H4 (cell line): ENCODE data around the gene TNFAIP3. TPM values are rescaled to one million over a fixed set of nuclear protein-coding genes. Genes with fewer than 3 reads are reported as not detected.

Experiments
- DNase-seq: peaks from one replicate; pipeline ENCODE4 v3.0.0-alpha.2; 2015; ENCODE audit warnings: low spot score
- total RNA-seq: library from RNA; depleted of rRNA; stranded (reverse); fragments of >200 nt; shearing (Covaris generic); gene quantifications from 2 replicates; pipeline ENCODE4 v1.2.3, GENCODE V29; 2014; rRNA removed

The TNFAIP3 gene
- total RNA-seq, 1 experiment from 2014 or later: 0.45 TPM

- no peak for DNase-seq
Measured at GRCh38 chr6:137923866-137924653, 57.0 kb downstream of the TNFAIP3 start.

- DNase-seq: no peak
Measured at GRCh38 chr6:137925141-137925698, 58.2 kb downstream of the TNFAIP3 start.

DNA sequence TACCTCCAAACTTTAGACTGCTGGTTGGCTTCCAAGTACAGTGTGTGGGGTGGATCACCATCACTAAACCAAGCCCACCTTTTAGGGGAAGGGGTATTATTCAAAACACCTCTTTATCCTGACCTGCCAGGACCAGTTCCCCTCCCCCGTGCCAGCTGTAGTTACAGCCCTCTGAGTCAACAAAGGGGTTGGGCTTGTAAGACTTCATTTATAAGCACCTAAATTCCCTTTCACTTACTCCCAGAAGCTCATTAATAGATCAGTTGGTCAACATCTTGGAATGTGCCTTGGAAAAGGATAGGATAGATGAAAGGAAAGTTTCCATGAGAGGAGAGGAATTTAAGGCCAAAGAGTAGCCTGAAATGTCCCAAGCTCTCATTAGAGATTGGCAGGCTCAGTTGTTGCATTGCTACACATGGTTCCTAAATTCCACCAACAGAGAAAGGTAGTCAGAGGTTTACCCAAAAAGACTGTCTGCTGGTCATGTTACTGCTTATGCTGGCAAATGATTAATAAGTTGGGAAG lies 59.2 kb downstream of the TNFAIP3 start:
- peak; percentile 23 for DNase-seq

DNA sequence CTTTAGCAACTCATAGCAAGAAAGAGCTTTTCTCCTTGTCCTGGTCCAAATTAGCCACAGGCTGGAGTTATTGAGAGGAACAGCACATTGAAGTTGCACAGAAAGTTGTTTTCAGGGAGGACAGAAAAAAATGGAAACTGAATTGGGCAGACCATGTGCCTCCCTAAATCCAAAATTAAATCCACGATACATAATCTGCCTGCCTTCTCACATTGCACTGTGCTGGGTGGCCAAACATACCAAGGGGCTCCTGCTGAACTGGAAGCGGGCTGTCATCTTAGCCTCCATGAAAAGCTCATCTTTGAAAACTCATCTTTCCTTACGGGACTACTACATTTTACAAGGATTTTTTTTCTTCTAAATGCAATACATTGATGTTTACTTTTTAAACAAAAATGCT lies 59.9 kb downstream of the TNFAIP3 start:
- no peak for DNase-seq

GRCh38 chr6:137927777-137928218 lies 60.7 kb downstream of the TNFAIP3 start:
- DNase-seq: no peak

DNA sequence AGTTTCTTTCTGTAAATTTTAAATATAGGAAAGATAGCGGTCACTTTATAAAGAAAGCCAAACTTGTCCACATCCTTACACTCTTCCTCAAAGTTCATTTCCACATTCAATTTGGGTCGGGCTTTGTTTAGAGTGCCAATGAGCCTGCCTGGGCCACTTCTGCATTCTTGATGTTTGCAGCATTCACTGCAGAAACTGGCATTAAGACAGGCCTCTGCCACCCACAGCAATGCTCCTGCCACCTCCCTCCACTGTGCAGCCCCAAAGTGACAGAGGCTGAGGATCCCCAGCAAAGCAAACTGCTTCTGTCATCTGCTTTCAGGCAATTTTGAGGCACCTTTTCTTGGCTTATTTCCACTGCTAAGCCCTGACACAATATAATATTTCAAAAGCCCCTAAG lies 61.2 kb downstream of the TNFAIP3 start:
- DNase-seq: no peak

DNA sequence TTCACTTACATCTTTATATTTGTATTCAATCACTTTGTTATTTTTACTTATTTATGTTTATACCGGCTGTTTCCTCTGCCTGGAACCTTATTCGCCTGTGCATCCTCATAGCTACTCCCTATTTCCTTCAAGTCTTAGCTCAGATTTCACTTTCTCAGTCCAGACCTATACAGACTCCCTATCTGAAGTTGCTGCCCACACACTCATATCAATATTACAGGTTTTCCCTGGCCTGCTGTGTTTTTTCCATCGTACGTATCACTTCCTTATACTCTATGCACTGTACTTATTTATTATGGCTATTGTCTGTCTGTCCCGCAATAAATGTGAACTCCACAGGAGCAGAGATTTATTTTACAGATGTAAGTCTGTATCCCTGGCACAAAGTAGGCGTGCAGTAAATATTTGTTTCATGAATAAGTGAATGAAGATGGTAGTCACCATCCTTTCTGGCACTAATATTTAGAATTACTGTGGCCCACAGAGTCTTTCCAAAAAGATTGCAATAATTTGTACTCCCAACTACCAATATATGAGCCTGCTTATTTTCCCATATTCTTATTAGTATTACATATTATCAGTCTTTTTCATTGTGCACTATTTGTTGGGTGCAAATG lies 64.9 kb downstream of the TNFAIP3 start:
- no peak for DNase-seq

Other genes with a start within 250 kb of the TNFAIP3 start
- gene PERP, start 240.2 kb downstream of the TNFAIP3 start, total RNA-seq: 40.0 and 47.8 TPM in 2 replicates